HAP-1 (cell line): Measurements from ENCODE around the gene MRAP2.
"Not testable (repeated sequence)": the region's sequence is repeated elsewhere in the genome, so short reads cannot be mapped to it uniquely, and the experiment has no call there.

Experiments used
- DNase-seq, 2 experiments: peaks; one replicate each; pipeline ENCODE4 v3.0.0-alpha.2; 2016 to 2020; ENCODE audit warnings: low spot score in 2 of 2
- H3K27me3 ChIP-seq: fragments of 250-450 bp; sonication (Bioruptor Pico); 2 replicates; pipeline ENCODE4 v1.5.1; 2020; ENCODE audit warnings: low read depth, mild to moderate bottlenecking, moderate library complexity
- H3K36me3 ChIP-seq: fragments of 250-450 bp; sonication (Bioruptor Pico); replicated peaks from 2 replicates; pipeline ENCODE4 v1.5.1; 2020; ENCODE audit warnings: mild to moderate bottlenecking
- H3K4me1 ChIP-seq: fragments of 250-450 bp; sonication (Bioruptor Pico); 2 replicates; pipeline ENCODE4 v1.5.1; 2020; ENCODE audit warnings: mild to moderate bottlenecking
- H3K4me3 ChIP-seq: fragments of 250-450 bp; sonication (Bioruptor Pico); 2 replicates; pipeline ENCODE4 v1.5.1; 2020; ENCODE audit warnings: mild to moderate bottlenecking, moderate library complexity
- H3K9me3 ChIP-seq: fragments of 250-450 bp; sonication (Bioruptor Pico); 2 replicates; pipeline ENCODE4 v1.5.1; 2020; ENCODE audit warnings: mild to moderate bottlenecking, moderate library complexity
- in situ Hi-C: fragments of 300-500 bp; cut with MboI; formaldehyde crosslinking; loops from 3 replicates; pipeline ENCODE4 v1.14.3; 2020; ENCODE audit warnings: low sequenced_read_pairs, inconsistent platforms, mixed read lengths

Gene MRAP2

DNA sequence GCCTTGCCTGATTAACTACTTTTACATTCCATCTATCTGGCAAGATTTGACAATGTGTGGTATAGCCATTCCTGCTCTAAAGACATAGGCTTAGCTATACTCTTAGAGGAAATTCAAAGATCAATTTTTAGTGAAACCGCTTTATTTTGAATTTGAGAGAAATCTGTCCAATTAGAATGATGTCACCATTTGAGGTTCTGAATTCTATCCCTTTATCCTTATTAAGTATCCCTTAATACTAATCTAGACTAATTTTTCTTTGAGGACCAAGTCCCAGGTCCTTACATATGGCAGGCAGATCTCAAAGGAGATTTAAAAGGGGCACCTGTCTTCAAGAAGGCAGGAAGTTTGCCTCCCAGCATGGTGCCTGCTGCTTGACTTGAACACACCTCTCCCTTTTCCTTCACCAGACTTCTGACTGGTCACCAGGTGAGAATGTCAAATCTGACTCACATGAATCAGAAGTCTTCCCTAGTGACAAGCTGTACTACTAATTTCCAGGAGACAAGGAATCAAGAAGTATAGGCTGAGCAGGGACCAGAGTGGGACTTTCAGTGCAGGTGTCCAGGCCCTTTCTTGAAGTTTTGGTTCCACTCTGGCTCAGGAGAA is 15.0 kb upstream of the MRAP2 start:
- H3K4me3 ChIP-seq, result no peak overlapping the region
- in situ Hi-C loops, result no loop called here
- no peaks in the 10 kb centered on the region for H3K4me1 ChIP-seq
- no peaks in the 10 kb centered on the region for H3K27me3 ChIP-seq
- no peaks in the 10 kb centered on the region for H3K36me3 ChIP-seq
- H3K9me3 ChIP-seq, result no peaks in the 10 kb centered on the region
- no peak for DNase-seq

- no peaks in the 10 kb centered on the region for H3K9me3 ChIP-seq
- in situ Hi-C loops, result no loop called here
- no peak for DNase-seq
- no peaks in the 10 kb centered on the region for H3K4me1 ChIP-seq
- H3K4me3 ChIP-seq, result no peak overlapping the region
- H3K27me3 ChIP-seq, result no peaks in the 10 kb centered on the region
- H3K36me3 ChIP-seq, result no peaks in the 10 kb centered on the region
These were observed 14.3 kb upstream of the MRAP2 start for GRCh38 chr6:84019141-84019841.

- Histone ChIP-seq H3K4me1 (no peaks in the 10 kb centered on the region), H3K36me3 (no peaks in the 10 kb centered on the region), H3K27me3 (no peaks in the 10 kb centered on the region), H3K9me3 (no peaks in the 10 kb centered on the region), H3K4me3 (no peak overlapping the region)
- DNase-seq, result no peak
- in situ Hi-C loops, result no loop called here
These were observed 13.7 kb upstream of the MRAP2 start for GRCh38 chr6:84019842-84020211.

DNA sequence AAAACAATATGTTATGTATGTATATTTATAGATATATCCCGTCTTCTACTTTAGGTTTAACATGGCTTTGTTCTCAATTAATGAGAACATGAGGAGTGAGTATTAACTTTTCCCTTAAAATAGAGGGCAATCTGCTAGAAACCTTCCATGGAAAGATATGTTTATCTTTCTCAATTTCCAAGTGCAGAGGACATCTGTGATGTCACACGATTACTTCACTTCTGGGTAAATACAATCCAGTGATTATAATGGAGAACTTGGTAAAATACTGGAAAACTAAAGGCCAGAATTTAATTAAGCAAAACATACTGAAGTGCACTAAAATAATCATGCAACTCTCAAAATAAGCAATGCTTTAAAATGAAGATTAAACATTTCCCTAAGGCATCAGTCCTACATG is 11.9 kb upstream of the MRAP2 start:
- H3K27me3 ChIP-seq, result no peaks in the 10 kb centered on the region
- in situ Hi-C loops, result no loop called here
- no peaks in the 10 kb centered on the region for H3K36me3 ChIP-seq
- no peak overlapping the region for H3K4me3 ChIP-seq
- no peaks in the 10 kb centered on the region for H3K9me3 ChIP-seq
- H3K4me1 ChIP-seq, result no peaks in the 10 kb centered on the region
- DNase-seq, result no peak

DNA sequence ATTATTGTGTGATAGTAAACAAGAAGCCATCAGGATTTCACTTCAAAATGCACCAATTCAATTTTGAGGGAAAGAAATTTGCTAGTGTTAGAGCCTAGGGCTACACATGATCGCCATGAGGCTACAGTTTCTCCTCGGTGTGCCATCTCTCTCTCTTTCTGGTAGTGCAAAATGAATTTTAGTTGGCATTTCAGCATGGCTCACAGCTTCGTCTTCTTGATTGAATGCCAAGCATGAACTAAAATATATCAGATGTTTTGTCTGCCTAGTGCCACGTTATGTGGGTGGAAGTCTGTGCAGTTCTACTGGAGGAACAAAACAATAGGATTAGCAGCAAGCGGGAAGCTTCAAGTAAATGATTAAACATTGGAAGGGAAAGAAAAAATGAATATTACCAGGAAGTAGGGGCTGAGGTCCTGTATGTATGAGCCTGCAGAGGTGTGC is 6.8 kb upstream of the MRAP2 start:
- H3K36me3 ChIP-seq, result no peaks in the 10 kb centered on the region
- in situ Hi-C loops, result no loop called here
- no peak overlapping the region for H3K4me3 ChIP-seq
- DNase-seq, result no peak
- no peaks in the 10 kb centered on the region for H3K27me3 ChIP-seq
- H3K4me1 ChIP-seq, result no peaks in the 10 kb centered on the region
- no peaks in the 10 kb centered on the region for H3K9me3 ChIP-seq

DNA sequence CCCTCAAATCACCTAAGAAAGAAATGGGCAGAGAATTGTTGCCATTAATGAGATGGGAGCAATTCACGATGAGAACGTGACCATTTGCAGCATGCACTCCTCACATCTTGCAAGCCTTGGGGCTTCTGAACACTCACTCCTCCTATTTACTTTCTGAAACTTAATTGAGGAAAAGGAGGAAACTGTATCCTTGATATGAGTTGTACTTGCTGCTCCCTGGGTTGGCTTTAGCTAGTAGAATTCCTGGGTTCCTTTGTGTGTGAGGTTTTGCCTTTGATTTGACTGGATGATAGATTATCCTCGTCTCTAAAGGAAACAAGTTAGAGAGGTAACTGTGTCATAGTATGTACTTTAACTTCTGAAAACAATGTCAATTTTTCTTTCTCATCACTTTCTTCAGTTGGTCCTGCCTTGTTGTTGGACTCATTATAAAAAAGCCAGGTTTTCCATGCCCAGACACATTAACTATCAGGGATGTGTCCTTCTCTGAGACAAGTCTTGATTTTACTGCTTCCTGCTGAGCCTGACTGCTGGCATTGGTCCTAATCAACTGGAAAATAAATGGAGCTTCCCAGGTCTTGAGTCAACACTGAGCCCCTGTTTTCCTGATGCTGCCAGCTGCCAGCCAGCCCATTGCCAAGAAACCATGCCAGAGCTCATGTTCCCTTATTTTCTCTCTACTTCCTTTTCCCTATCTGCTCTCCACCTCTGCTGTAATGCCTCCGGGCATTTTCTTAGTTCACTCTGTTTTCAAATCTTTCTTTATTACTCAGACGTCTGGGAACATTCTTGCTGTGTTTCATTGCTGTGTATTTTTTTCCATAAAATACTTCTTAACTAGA is 6.0 kb upstream of the MRAP2 start:
- Histone ChIP-seq H3K4me1 (no peaks in the 10 kb centered on the region), H3K9me3 (no peaks in the 10 kb centered on the region), H3K4me3 (no peak overlapping the region), H3K27me3 (no peaks in the 10 kb centered on the region), H3K36me3 (no peaks in the 10 kb centered on the region)
- in situ Hi-C loops, result no loop called here
- DNase-seq, result no peak

GRCh38 chr6:84028350-84028749 is 5.2 kb upstream of the MRAP2 start:
- no peaks in the 10 kb centered on the region for H3K27me3 ChIP-seq
- no peaks in the 10 kb centered on the region for H3K9me3 ChIP-seq
- no peaks in the 10 kb centered on the region for H3K36me3 ChIP-seq
- in situ Hi-C loops, result no loop called here
- H3K4me1 ChIP-seq, result peaks cover 3% of the 10 kb centered on the region; the same call in 1 of the 2 replicates
- no peak for DNase-seq
- no peak overlapping the region for H3K4me3 ChIP-seq

GRCh38 chr6:84032000-84032399 is 1.6 kb upstream of the MRAP2 start:
- in situ Hi-C loops, H3K4me1 ChIP-seq, H3K27me3 ChIP-seq, H3K9me3 ChIP-seq, H3K36me3 ChIP-seq, DNase-seq, H3K4me3 ChIP-seq: not testable (repeated sequence)

DNA sequence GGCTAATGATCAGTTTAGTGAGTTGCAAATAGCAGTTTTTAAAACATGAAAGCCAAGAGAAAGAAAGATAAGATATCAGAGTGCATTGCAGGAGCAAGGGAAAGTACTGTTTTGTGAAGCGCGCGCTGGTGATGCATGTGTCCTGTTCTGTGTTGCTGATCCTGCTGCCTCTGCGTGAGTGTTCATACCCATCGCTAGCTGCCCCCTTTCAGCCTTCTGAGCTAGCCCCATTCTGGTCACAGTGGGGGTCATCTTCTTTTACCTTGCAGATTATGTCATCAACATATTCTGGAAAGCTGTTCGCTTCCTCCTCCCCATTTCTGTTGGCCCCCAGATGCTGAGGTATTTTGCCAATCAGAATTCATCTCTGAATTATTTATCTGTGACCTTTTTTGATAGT is 1.9 kb downstream of the MRAP2 start:
- in situ Hi-C loops, result no loop called here
- no peak for DNase-seq
- H3K4me3 ChIP-seq, result no peak overlapping the region
- peaks cover 3% of the 10 kb centered on the region; the same call in 1 of the 2 replicates for H3K9me3 ChIP-seq
- H3K4me1 ChIP-seq, result peaks cover 3% of the 10 kb centered on the region; the same call in 1 of the 2 replicates
- no peaks in the 10 kb centered on the region for H3K36me3 ChIP-seq
- no peaks in the 10 kb centered on the region for H3K27me3 ChIP-seq

DNA sequence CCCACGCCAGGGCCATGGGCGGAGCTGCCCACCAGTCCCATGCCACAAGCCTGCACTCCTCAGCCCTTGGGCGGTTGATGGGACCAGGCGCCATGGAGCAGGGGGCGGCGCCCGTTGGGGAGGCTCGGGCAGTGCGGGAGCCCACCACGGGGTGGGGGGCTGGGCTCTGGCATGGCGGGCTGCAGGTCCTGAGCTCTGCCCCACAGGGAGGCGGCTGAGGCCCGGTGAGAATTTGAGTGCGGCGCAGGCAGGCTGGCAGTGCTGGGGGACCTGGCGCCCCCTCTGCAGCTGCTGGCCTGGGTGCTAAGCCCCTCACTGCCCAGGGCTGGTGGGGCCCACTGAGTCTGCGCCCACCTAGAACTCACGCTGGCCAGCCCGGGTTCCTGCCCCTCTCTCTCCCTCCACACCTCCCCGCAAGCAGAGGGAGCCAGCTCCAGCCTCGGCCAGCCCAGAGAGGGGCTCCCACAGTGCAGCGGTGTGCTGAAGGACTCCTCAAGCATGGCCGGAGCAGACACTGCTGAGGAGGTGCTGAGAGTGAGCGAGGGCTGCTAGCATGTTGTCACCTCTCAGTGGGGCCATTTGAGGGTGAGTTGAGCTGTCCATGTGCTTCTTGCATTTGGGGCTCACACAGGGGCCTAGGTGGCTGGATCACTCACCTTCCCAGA is 4.0 kb downstream of the MRAP2 start:
- H3K4me3 ChIP-seq, result no peak overlapping the region
- H3K27me3 ChIP-seq, result no peaks in the 10 kb centered on the region
- peaks cover 3% of the 10 kb centered on the region; the same call in 1 of the 2 replicates for H3K9me3 ChIP-seq
- no peak for DNase-seq
- in situ Hi-C loops, result no loop called here
- peaks cover 3% of the 10 kb centered on the region; the same call in 1 of the 2 replicates for H3K4me1 ChIP-seq
- H3K36me3 ChIP-seq, result no peaks in the 10 kb centered on the region

GRCh38 chr6:84042603-84043002 is 9.0 kb downstream of the MRAP2 start:
- H3K36me3 ChIP-seq, result no peaks in the 10 kb centered on the region
- in situ Hi-C loops, result no loop called here
- peaks cover 3% of the 10 kb centered on the region; the same call in 1 of the 2 replicates for H3K9me3 ChIP-seq
- no peaks in the 10 kb centered on the region for H3K27me3 ChIP-seq
- H3K4me3 ChIP-seq, result no peak overlapping the region
- H3K4me1 ChIP-seq, result no peaks in the 10 kb centered on the region
- no peak for DNase-seq

DNA sequence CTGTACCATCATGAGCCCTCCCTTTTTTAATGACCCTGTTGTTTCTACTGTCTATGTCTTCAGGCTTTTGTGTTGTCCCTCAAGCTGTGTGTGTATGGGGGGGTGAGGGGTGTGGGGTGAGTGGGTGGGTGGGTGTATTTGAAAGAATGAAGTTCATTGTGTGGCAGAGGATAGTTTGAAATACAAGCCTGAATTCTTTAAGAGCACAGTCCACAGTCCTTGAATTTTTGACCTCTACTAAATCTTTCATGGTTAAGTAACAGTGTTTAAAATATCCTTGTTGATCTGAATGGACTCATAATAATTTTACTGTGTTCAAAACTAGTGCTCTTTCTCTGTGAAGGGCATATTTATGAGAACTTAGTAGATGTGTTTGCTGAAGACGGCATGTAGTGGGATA is 10.0 kb downstream of the MRAP2 start:
- Histone ChIP-seq H3K36me3 (no peaks in the 10 kb centered on the region), H3K4me1 (no peaks in the 10 kb centered on the region), H3K27me3 (no peaks in the 10 kb centered on the region), H3K9me3 (peaks cover 3% of the 10 kb centered on the region; the same call in 1 of the 2 replicates), H3K4me3 (no peak overlapping the region)
- no peak for DNase-seq
- in situ Hi-C loops, result no loop called here

DNA sequence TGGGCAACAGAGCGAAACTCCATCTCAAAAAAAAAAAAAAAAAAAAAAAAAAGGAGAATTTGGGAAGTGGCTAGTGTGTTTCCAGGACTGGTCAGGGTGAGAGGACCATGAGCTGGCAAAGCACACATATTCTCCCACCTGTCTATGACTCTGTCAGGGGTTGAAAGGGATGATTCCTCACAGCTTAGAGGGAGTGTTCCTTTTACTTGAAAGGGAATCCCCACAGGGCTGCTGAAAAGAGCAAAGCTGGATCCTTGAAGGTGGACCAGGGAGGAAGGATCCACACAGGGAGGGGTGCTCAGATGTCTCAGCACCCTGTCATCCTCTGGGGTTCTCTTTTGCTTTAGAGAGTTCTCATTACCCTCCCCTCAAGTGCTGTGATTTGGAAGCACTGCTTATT is 13.2 kb downstream of the MRAP2 start:
- in situ Hi-C loops, result no loop called here
- no peak overlapping the region for H3K4me3 ChIP-seq
- H3K4me1 ChIP-seq, result no peaks in the 10 kb centered on the region
- no peaks in the 10 kb centered on the region for H3K27me3 ChIP-seq
- H3K9me3 ChIP-seq, result no peaks in the 10 kb centered on the region
- no peaks in the 10 kb centered on the region for H3K36me3 ChIP-seq
- no peak for DNase-seq
